Skin epidermis (tissue), 12 donors: ENCODE measurements around the gene LRMDA.
A peak's percentile ranks its signal among the peaks of the same experiment; 100 is the strongest.

Experiments used
- H3K27ac ChIP-seq, 21 experiments: fragments of 200-600 bp; sonication (generic) in 11 of 21; one replicate each; pipeline ENCODE4 v1.5.0; 2020; ENCODE audit warnings: mild to moderate bottlenecking in 3 of 21, inconsistent platforms in 2 of 21, moderate library complexity in 2 of 21
- H3K4me3 ChIP-seq, 7 experiments: fragments of 200-600 bp; sonication (generic) in 2 of 7; one replicate each; pipeline ENCODE4 v1.5.0; 2020; ENCODE audit warnings: inconsistent platforms in 2 of 7, mild to moderate bottlenecking in 2 of 7, moderate library complexity in 1 of 7

LRMDA gene

GRCh38 chr10:76341740-76342139, 910.3 kb downstream of the LRMDA start:
- no peak overlapping the region for H3K27ac ChIP-seq
- no peak overlapping the region for H3K4me3 ChIP-seq

GRCh38 chr10:76342996-76343395, 911.6 kb downstream of the LRMDA start:
- no peak overlapping the region for H3K27ac ChIP-seq
- H3K4me3 ChIP-seq = no peak overlapping the region

GRCh38 chr10:76347832-76348231, 916.4 kb downstream of the LRMDA start:
- no peak overlapping the region for H3K4me3 ChIP-seq
- H3K27ac ChIP-seq = no peak overlapping the region

GRCh38 chr10:76350583-76350982, 919.2 kb downstream of the LRMDA start:
- Histone ChIP-seq H3K27ac (no peak overlapping the region), H3K4me3 (no peak overlapping the region)

GRCh38 chr10:76352300-76352699, 920.9 kb downstream of the LRMDA start:
- Histone ChIP-seq H3K4me3 (no peak overlapping the region), H3K27ac (no peak overlapping the region)

- no peak overlapping the region for H3K27ac ChIP-seq
- no peak overlapping the region for H3K4me3 ChIP-seq
Observed at GRCh38 chr10:76353237-76353851, 921.9 kb downstream of the LRMDA start.

GRCh38 chr10:76354212-76354738, 922.9 kb downstream of the LRMDA start:
- Histone ChIP-seq H3K27ac (no peak overlapping the region), H3K4me3 (no peak overlapping the region)

GRCh38 chr10:76354921-76355320, 923.5 kb downstream of the LRMDA start:
- H3K27ac ChIP-seq = no peak overlapping the region
- no peak overlapping the region for H3K4me3 ChIP-seq

- H3K4me3 ChIP-seq = no peak overlapping the region
Observed at GRCh38 chr10:76356557-76356956, 925.1 kb downstream of the LRMDA start.

GRCh38 chr10:76357726-76358415, 926.4 kb downstream of the LRMDA start:
- Histone ChIP-seq H3K4me3 (no peak overlapping the region), H3K27ac (no peak overlapping the region)

More at GRCh38 chr10:76356557-76356956, 925.1 kb downstream of the LRMDA start:
- no peak overlapping the region for H3K27ac ChIP-seq

- H3K27ac ChIP-seq = no peak overlapping the region
- H3K4me3 ChIP-seq = no peak overlapping the region
Observed at GRCh38 chr10:76358743-76359395, 927.4 kb downstream of the LRMDA start.

- H3K4me3 ChIP-seq = no peak overlapping the region
- no peak overlapping the region for H3K27ac ChIP-seq
Observed at GRCh38 chr10:76375761-76376160, 944.3 kb downstream of the LRMDA start.

GRCh38 chr10:76382381-76382851, 951.0 kb downstream of the LRMDA start:
- peak overlapping the region in 3 of 21 experiments; percentile 12 to 44 (median 42) for H3K27ac ChIP-seq
- H3K4me3 ChIP-seq = no peak overlapping the region

GRCh38 chr10:76388321-76389023, 957.0 kb downstream of the LRMDA start:
- Histone ChIP-seq H3K27ac (no peak overlapping the region), H3K4me3 (no peak overlapping the region)

- no peak overlapping the region for H3K27ac ChIP-seq
- H3K4me3 ChIP-seq = no peak overlapping the region
Observed at GRCh38 chr10:76393875-76394706, 962.7 kb downstream of the LRMDA start.

GRCh38 chr10:76394707-76395042, 963.3 kb downstream of the LRMDA start:
- Histone ChIP-seq H3K4me3 (no peak overlapping the region), H3K27ac (no peak overlapping the region)

- Histone ChIP-seq H3K27ac (no peak overlapping the region), H3K4me3 (no peak overlapping the region)
Observed at GRCh38 chr10:76395251-76395650, 963.8 kb downstream of the LRMDA start.

- Histone ChIP-seq H3K27ac (no peak overlapping the region), H3K4me3 (no peak overlapping the region)
Observed at GRCh38 chr10:76396134-76396533, 964.7 kb downstream of the LRMDA start.
